Neural cell (in vitro differentiated cells): ENCODE results near the gene ANTXR1. TPM values are rescaled to one million over a fixed set of nuclear protein-coding genes. Genes with fewer than 3 reads are reported as not detected.

ENCODE experiments used
- H2AFZ ChIP-seq: fragments of 200-600, 300-800 bp; sonication (generic), shearing (Covaris generic); 2 replicates; pipeline ENCODE4 v1.6.0; 2014; ENCODE audit warnings: low read depth, mild to moderate bottlenecking, antibody characterized with exemption, low read length, moderate library complexity
- H3F3A ChIP-seq: fragments of 200-600 bp; shearing (Covaris generic); 2 replicates; pipeline ENCODE4 v1.6.1; 2016; ENCODE audit warnings: mild to moderate bottlenecking, moderate library complexity, mixed read lengths, antibody characterized with exemption, low read length; ENCODE audit not compliant: insufficient read depth, poor library complexity, severe bottlenecking
- H3K27ac ChIP-seq: fragments of 200-600, 300-800 bp; sonication (generic), shearing (Covaris generic); 2 replicates; pipeline ENCODE4 v1.5.1; 2014; ENCODE audit warnings: mild to moderate bottlenecking, low read length, moderate library complexity
- H3K27me3 ChIP-seq: fragments of 300-800, 200-600 bp; sonication (generic), shearing (Covaris generic); 2 replicates; pipeline ENCODE4 v1.6.0; 2014; ENCODE audit warnings: mild to moderate bottlenecking, low read depth, low read length, moderate library complexity; ENCODE audit not compliant: insufficient read depth
- H3K36me3 ChIP-seq: fragments of 300-800, 200-600 bp; sonication (generic), shearing (Covaris generic); 2 replicates; pipeline ENCODE4 v1.5.1; 2014; ENCODE audit warnings: mild to moderate bottlenecking, antibody characterized with exemption, low read length, moderate library complexity; ENCODE audit not compliant: insufficient read depth
- H3K4me2 ChIP-seq: fragments of 300-800, 200-600 bp; sonication (generic), shearing (Covaris generic); 2 replicates; pipeline ENCODE4 v1.6.0; 2014; ENCODE audit warnings: mild to moderate bottlenecking, low read length
- H3K4me3 ChIP-seq: fragments of 300-800, 200-600 bp; sonication (generic), shearing (Covaris generic); 2 replicates; pipeline ENCODE4 v1.5.1; 2014; ENCODE audit warnings: mild to moderate bottlenecking, low read length, moderate library complexity
- H3K79me2 ChIP-seq: fragments of 200-600 bp; shearing (Covaris generic); replicated peaks from 2 replicates; pipeline ENCODE4 v1.6.0; 2014; ENCODE audit warnings: mild to moderate bottlenecking, low read length, moderate library complexity; ENCODE audit not compliant: insufficient read depth
- H3K9ac ChIP-seq: fragments of 300-800, 200-600 bp; sonication (generic), shearing (Covaris generic); 2 replicates; pipeline ENCODE4 v1.6.1; 2016; ENCODE audit warnings: mild to moderate bottlenecking, low read length, mixed read lengths
- H3K9me2 ChIP-seq: fragments of 200-600 bp; shearing (Covaris generic); 2 replicates; pipeline ENCODE4 v1.6.1; 2016; ENCODE audit warnings: mild to moderate bottlenecking, low read length, mixed read lengths; ENCODE audit not compliant: insufficient read depth
- H3K9me3 ChIP-seq: fragments of 200-600, 300-800 bp; sonication (generic), shearing (Covaris generic); 2 replicates; pipeline ENCODE4 v1.6.1; 2016; ENCODE audit warnings: mild to moderate bottlenecking, mixed run types, low read length, moderate library complexity, mixed read lengths
- H4K20me1 ChIP-seq: fragments of 200-600 bp; shearing (Covaris generic); 2 replicates; pipeline ENCODE4 v1.6.1; 2016; ENCODE audit warnings: mild to moderate bottlenecking, mixed run types; ENCODE audit not compliant: insufficient read depth
- EP300 ChIP-seq: fragments of 450-650 bp; conservative IDR thresholded peaks from 2 replicates; pipeline ENCODE4 v1.6.1; 2014; ENCODE audit warnings: antibody characterized with exemption, mild to moderate bottlenecking, moderate library complexity; ENCODE audit not compliant: poor library complexity, severe bottlenecking
- EZH2 ChIP-seq: fragments of 200-600, 300-800 bp; shearing (Covaris generic), sonication (generic); IDR thresholded peaks from 2 replicates; pipeline ENCODE4 v1.6.1; 2014; ENCODE audit warnings: antibody characterized with exemption, low read length, borderline replicate concordance, mild to moderate bottlenecking; ENCODE audit not compliant: insufficient read depth, poor library complexity, severe bottlenecking
- MXI1 ChIP-seq: fragments of 450-650 bp; conservative IDR thresholded peaks from 2 replicates; pipeline ENCODE4 v1.6.1; 2014; ENCODE audit warnings: antibody characterized with exemption, mild to moderate bottlenecking; ENCODE audit not compliant: poor library complexity, severe bottlenecking
- POLR2AphosphoS5 ChIP-seq: IDR thresholded peaks from 2 replicates; pipeline ENCODE4 v1.6.1; 2012
- RAD21 ChIP-seq: fragments of 450-650 bp; conservative IDR thresholded peaks from 2 replicates; pipeline ENCODE4 v1.6.1; 2014; ENCODE audit warnings: antibody characterized with exemption, mild to moderate bottlenecking, moderate library complexity
- SMC3 ChIP-seq: fragments of 450-650 bp; conservative IDR thresholded peaks from 2 replicates; pipeline ENCODE4 v1.6.1; 2014; ENCODE audit warnings: antibody characterized with exemption, mild to moderate bottlenecking, moderate library complexity; ENCODE audit not compliant: poor library complexity
- TAF1 ChIP-seq: IDR thresholded peaks from 2 replicates; pipeline ENCODE4 v1.6.1; 2012; ENCODE audit warnings: low read depth
- polyA plus RNA-seq: library from polyadenylated mRNA; depleted of rRNA; stranded (reverse); fragments of >200 nt; gene quantifications from 2 replicates; pipeline ENCODE4 v1.2.3, GENCODE V29; 2014
- TF ChIP-seq, protein P1 (sequence below): IDR thresholded peaks from 2 replicates; pipeline ENCODE4 v1.6.1; 2012; ENCODE audit warnings: borderline replicate concordance
- TF ChIP-seq, protein P2 (sequence below): fragments of 450-650 bp; IDR thresholded peaks from 2 replicates; pipeline ENCODE4 v1.5.1; 2014; ENCODE audit warnings: antibody characterized with exemption, mild to moderate bottlenecking, moderate library complexity; ENCODE audit not compliant: poor library complexity, severe bottlenecking

ANTXR1 gene
- polyA plus RNA-seq, 1 donor from 2014 or later: 4.9 TPM

DNA sequence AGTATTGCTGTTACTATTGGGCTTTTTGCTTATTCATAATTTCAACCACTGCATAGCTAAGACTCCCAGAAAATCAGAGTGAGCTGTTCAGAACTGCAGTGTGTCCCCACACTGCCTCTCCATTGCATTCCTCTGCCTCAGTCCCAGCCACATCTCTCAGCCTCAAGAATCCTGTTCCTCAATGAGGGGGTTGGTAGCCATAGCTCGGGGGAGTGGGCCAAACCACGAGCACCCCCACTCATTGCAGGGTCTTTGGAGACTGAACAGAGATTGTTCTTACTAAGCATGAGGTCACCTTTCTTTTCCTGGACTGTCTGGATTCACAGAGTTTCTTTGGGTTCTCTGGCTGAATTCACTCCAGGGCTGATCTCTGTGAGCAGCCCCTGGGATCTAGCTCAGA is 213.0 kb downstream of the ANTXR1 start:
- no peak overlapping the region for H3K9ac ChIP-seq
- no peak overlapping the region for H3K4me2 ChIP-seq
- no peaks in the 10 kb centered on the region for H3K36me3 ChIP-seq
- H3F3A ChIP-seq: no peaks in the 10 kb centered on the region
- H2AFZ ChIP-seq: no peak overlapping the region
- H3K9me2 ChIP-seq: no peaks in the 10 kb centered on the region
- no peak overlapping the region for H3K27ac ChIP-seq
- no peak for TF ChIP-seq EP300
- TF ChIP-seq POLR2AphosphoS5: no peak
- no peak for TF ChIP-seq EZH2
- no peak for TF ChIP-seq TAF1
- TF ChIP-seq, protein P1, sequence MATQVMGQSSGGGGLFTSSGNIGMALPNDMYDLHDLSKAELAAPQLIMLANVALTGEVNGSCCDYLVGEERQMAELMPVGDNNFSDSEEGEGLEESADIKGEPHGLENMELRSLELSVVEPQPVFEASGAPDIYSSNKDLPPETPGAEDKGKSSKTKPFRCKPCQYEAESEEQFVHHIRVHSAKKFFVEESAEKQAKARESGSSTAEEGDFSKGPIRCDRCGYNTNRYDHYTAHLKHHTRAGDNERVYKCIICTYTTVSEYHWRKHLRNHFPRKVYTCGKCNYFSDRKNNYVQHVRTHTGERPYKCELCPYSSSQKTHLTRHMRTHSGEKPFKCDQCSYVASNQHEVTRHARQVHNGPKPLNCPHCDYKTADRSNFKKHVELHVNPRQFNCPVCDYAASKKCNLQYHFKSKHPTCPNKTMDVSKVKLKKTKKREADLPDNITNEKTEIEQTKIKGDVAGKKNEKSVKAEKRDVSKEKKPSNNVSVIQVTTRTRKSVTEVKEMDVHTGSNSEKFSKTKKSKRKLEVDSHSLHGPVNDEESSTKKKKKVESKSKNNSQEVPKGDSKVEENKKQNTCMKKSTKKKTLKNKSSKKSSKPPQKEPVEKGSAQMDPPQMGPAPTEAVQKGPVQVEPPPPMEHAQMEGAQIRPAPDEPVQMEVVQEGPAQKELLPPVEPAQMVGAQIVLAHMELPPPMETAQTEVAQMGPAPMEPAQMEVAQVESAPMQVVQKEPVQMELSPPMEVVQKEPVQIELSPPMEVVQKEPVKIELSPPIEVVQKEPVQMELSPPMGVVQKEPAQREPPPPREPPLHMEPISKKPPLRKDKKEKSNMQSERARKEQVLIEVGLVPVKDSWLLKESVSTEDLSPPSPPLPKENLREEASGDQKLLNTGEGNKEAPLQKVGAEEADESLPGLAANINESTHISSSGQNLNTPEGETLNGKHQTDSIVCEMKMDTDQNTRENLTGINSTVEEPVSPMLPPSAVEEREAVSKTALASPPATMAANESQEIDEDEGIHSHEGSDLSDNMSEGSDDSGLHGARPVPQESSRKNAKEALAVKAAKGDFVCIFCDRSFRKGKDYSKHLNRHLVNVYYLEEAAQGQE: no peak
- TF ChIP-seq, protein P2, sequence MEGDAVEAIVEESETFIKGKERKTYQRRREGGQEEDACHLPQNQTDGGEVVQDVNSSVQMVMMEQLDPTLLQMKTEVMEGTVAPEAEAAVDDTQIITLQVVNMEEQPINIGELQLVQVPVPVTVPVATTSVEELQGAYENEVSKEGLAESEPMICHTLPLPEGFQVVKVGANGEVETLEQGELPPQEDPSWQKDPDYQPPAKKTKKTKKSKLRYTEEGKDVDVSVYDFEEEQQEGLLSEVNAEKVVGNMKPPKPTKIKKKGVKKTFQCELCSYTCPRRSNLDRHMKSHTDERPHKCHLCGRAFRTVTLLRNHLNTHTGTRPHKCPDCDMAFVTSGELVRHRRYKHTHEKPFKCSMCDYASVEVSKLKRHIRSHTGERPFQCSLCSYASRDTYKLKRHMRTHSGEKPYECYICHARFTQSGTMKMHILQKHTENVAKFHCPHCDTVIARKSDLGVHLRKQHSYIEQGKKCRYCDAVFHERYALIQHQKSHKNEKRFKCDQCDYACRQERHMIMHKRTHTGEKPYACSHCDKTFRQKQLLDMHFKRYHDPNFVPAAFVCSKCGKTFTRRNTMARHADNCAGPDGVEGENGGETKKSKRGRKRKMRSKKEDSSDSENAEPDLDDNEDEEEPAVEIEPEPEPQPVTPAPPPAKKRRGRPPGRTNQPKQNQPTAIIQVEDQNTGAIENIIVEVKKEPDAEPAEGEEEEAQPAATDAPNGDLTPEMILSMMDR: no peak
- no peaks in the 10 kb centered on the region for H3K27me3 ChIP-seq
- no peaks in the 10 kb centered on the region for H3K79me2 ChIP-seq
- H3K9me3 ChIP-seq: no peaks in the 10 kb centered on the region
- no peaks in the 10 kb centered on the region for H4K20me1 ChIP-seq
- no peak overlapping the region for H3K4me3 ChIP-seq

DNA sequence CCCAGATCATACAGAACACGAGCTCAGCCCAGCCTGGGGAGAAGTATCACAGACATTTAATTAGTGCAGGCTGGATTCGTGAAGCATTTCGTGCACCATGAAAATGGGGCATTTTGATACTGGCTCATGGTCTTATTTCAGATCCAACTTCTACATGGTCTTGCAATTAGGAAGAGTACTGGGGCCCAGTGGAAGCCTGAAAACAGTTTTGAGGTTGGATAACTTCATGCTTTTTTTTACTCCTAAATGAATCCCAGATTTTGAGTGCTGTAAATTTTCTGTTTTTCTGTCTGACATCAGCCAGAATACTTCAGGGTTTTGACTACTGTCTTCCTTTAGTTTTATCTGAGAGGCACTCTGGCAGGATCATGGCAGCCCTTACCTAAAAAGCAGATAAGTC is 213.9 kb downstream of the ANTXR1 start:
- no peak overlapping the region for H3K4me2 ChIP-seq
- H3F3A ChIP-seq: no peaks in the 10 kb centered on the region
- H3K27ac ChIP-seq: no peak overlapping the region
- no peaks in the 10 kb centered on the region for H3K27me3 ChIP-seq
- no peaks in the 10 kb centered on the region for H3K9me2 ChIP-seq
- H3K9me3 ChIP-seq: no peaks in the 10 kb centered on the region
- TF ChIP-seq RAD21: no peak
- TF ChIP-seq, protein P2: no peak
- TF ChIP-seq SMC3: no peak
- TF ChIP-seq MXI1: no peak
- TF ChIP-seq, protein P1: no peak
- no peak for TF ChIP-seq POLR2AphosphoS5
- no peak for TF ChIP-seq EP300
- no peak for TF ChIP-seq EZH2
- no peak overlapping the region for H2AFZ ChIP-seq
- H4K20me1 ChIP-seq: no peaks in the 10 kb centered on the region
- no peak overlapping the region for H3K4me3 ChIP-seq
- H3K79me2 ChIP-seq: no peaks in the 10 kb centered on the region
- no peak overlapping the region for H3K9ac ChIP-seq
- no peaks in the 10 kb centered on the region for H3K36me3 ChIP-seq
